Adrenal gland (tissue), 12 donors: ENCODE results near the gene CHTOP. TPM values are rescaled to one million over a fixed set of nuclear protein-coding genes. Genes with fewer than 3 reads are reported as not detected.

Experiments used
- DNase-seq, 7 donors: peaks; one replicate each; pipeline ENCODE4 v3.0.0-alpha.2; 2019 to 2020
- H3K27ac ChIP-seq, 5 donors: fragments of 200-600 bp; sonication (generic) in 4 of 5; 1 replicate in 3 of 5; 2 replicates in 2 of 5; pipeline versions ENCODE4 v1.5.1 to v1.8.0; 2016 to 2020; ENCODE audit warnings: mild to moderate bottlenecking in 1 of 5
- H3K27me3 ChIP-seq: fragments of 200-600 bp; 2 replicates; pipeline ENCODE4 v1.8.0; 2021
- H3K36me3 ChIP-seq, 2 donors: fragments of 200-600 bp; replicated peaks in 1 of 2; 1 replicate in 1 of 2; 2 replicates in 1 of 2; pipeline versions ENCODE4 v1.5.1 to v1.8.0; 2018 to 2022
- H3K4me1 ChIP-seq, 2 donors: fragments of 200-600 bp; replicated peaks in 1 of 2; 1 replicate in 1 of 2; 2 replicates in 1 of 2; pipeline versions ENCODE4 v1.5.1 to v1.8.0; 2018 to 2021
- H3K4me3 ChIP-seq, 4 donors: fragments of 200-600 bp; sonication (generic) in 3 of 4; one replicate each; pipeline ENCODE4 v1.5.1; 2016 to 2018
- H3K9me3 ChIP-seq, 3 donors: fragments of 200-600 bp; sonication (generic) in 1 of 3; replicated peaks in 1 of 3; 1 replicate in 2 of 3; 2 replicates in 1 of 3; pipeline versions ENCODE4 v1.5.1 to v1.8.0; 2016 to 2021
- POLR2A ChIP-seq, 2 donors: fragments of 450-650 bp; IDR thresholded peaks; one replicate each; pipeline ENCODE4 v1.6.1; 2017; ENCODE audit warnings: antibody characterized with exemption in 2 of 2, mild to moderate bottlenecking in 2 of 2, moderate library complexity in 1 of 2
- WGBS, 4 donors: extraction: QIAGEN DNeasy Blood & Tissue Kit in 2 of 4; methylation state at CpG; one replicate each; pipeline versions ENCODE4 v1.1.5 to v1.1.7; 2013 to 2017; 5-methylcytosine and 5-hydroxymethylcytosine counted together
- intact Hi-C, 2 donors: fragments of 100-400 bp; cut with DNase I; formaldehyde crosslinking; loops; one replicate each; pipeline versions ENCODE4 v1.14.1 to v1.15.0; 2022 to 2023
- polyA plus RNA-seq, 3 donors: library from polyadenylated mRNA; stranded (reverse); fragments of 200-250 nt in 2 of 3; fragments of 350-450 nt in 1 of 3; fragmentation: Illumina TruSeq in 1 of 3; extraction: RNeasy Lipid Tissue Mini Kit (QIAGEN cat#74804) in 1 of 3; gene quantifications; one replicate each; pipeline ENCODE4 v1.2.3, GENCODE V29; 2013 to 2014
- total RNA-seq, 9 donors: library from RNA; depleted of rRNA in 4 of 9; stranded (reverse); fragments of >200 nt in 4 of 9; fragments of 120-200 nt in 1 of 9; fragmentation: NEBNext Ultra II Directional in 1 of 9; extraction: Animal tissue kit (Norgen Biotek cat#: 25700) in 1 of 9; gene quantifications; one replicate each; pipeline versions ENCODE4 v1.1.0 to v1.2.4, GENCODE V29; 2013 to 2023
- TF ChIP-seq, protein P1 (sequence below), 6 experiments: fragments of 450-650 bp in 4 of 6; fragments of 200-600 bp in 2 of 6; sonication (generic) in 1 of 6; IDR thresholded peaks; 1 replicate in 5 of 6; 2 replicates in 1 of 6; pipeline versions ENCODE4 v1.5.1 to v1.8.0; 2016 to 2021; ENCODE audit warnings: antibody characterized with exemption in 6 of 6, mild to moderate bottlenecking in 2 of 6, moderate library complexity in 1 of 6
- donor health status: healthy with polysubstance abuse.
- donor health status: Bipolar disorder and iron deficiency.
- donor health status: DM: yes; HTN: yes; CAD: no.
- donor health status: DM: no; HTN: no; CAD: no.
- donor health status: DM: no; HTN: no; CAD: no.
- donor health status: DM: yes; HTN: yes; CAD: no.

Gene CHTOP
- total and polyA plus RNA-seq, 12 donors: 35.5 to 83.3 (median 58.3) TPM

DNA sequence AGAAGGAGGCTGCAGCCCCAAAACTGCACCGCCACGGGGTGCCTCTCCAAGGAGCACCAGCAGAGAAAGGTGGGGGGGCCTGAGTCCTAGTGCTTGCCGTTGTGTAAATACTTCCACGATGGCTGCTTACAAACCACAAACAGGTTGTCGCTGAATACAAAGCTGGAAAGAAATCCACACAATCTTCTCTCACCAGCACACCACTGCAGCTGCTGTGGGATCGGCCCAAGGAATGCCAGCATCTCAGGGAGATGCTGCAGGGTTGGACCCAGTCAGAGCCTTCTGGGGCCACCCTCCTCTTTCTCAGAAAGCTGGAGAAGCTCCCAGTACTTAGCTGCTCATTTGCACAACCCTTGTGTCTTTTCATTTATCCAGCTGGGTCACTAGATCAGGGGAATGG, 14.7 kb upstream of the CHTOP start:
- Histone ChIP-seq H3K27ac (no peak overlapping the region), H3K4me3 (no peak overlapping the region), H3K9me3 (no peaks in the 10 kb centered on the region), H3K36me3 (peaks cover 0 to 4% of the 10 kb centered on the region in 2 donors), H3K4me1 (no peaks in the 10 kb centered on the region), H3K27me3 (no peaks in the 10 kb centered on the region)
- DNase-seq: no peak
- intact Hi-C loops: loop anchor here in 1 of 2 donors (5.0 kb wide), 1 partner anchor 47 kb away; no protein-coding TSS in a partner anchor
- TF ChIP-seq POLR2A (IDR thresholded peaks at IDR 0.05): no peak
- TF ChIP-seq, protein P1, sequence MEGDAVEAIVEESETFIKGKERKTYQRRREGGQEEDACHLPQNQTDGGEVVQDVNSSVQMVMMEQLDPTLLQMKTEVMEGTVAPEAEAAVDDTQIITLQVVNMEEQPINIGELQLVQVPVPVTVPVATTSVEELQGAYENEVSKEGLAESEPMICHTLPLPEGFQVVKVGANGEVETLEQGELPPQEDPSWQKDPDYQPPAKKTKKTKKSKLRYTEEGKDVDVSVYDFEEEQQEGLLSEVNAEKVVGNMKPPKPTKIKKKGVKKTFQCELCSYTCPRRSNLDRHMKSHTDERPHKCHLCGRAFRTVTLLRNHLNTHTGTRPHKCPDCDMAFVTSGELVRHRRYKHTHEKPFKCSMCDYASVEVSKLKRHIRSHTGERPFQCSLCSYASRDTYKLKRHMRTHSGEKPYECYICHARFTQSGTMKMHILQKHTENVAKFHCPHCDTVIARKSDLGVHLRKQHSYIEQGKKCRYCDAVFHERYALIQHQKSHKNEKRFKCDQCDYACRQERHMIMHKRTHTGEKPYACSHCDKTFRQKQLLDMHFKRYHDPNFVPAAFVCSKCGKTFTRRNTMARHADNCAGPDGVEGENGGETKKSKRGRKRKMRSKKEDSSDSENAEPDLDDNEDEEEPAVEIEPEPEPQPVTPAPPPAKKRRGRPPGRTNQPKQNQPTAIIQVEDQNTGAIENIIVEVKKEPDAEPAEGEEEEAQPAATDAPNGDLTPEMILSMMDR (IDR thresholded peaks at IDR 0.05): no peak
- 96 to 98% (median 97%) methylated on average over 6 of the region's 6 CpGs for WGBS, 4 donors

DNA sequence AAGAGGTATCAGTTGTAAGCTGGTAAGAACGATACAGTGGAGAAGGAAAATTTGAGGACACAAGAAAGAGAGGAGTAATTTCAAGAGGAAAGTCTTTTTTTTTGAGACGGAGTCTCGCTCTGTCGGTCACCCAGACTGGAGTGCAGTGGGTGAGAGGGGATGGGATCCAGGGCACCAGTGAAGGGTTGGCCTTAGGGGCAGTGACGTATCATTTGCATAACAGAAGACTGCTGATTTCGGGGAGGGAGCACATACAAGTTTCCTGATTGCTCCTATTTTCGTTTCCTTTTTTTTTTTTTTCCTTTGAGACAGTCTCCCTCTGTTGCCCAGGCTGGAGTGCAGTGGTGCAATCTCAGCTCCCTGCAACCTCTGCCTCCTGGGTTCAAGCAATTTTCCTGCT, 10.8 kb upstream of the CHTOP start:
- Histone ChIP-seq H3K27ac (no peak overlapping the region), H3K4me3 (no peak overlapping the region), H3K9me3 (no peaks in the 10 kb centered on the region), H3K4me1 (peaks cover 11 to 24% of the 10 kb centered on the region in 2 donors), H3K36me3 (peaks cover 0 to 4% of the 10 kb centered on the region in 2 donors), H3K27me3 (no peaks in the 10 kb centered on the region)
- no peak for TF ChIP-seq POLR2A (IDR thresholded peaks at IDR 0.05)
- TF ChIP-seq, protein P1 (IDR thresholded peaks at IDR 0.05): no peak
- DNase-seq: no peak
- WGBS, 4 donors: 72 to 80% (median 77%) methylated on average over 7 of the region's 7 CpGs
- intact Hi-C loops: no loop called here

DNA sequence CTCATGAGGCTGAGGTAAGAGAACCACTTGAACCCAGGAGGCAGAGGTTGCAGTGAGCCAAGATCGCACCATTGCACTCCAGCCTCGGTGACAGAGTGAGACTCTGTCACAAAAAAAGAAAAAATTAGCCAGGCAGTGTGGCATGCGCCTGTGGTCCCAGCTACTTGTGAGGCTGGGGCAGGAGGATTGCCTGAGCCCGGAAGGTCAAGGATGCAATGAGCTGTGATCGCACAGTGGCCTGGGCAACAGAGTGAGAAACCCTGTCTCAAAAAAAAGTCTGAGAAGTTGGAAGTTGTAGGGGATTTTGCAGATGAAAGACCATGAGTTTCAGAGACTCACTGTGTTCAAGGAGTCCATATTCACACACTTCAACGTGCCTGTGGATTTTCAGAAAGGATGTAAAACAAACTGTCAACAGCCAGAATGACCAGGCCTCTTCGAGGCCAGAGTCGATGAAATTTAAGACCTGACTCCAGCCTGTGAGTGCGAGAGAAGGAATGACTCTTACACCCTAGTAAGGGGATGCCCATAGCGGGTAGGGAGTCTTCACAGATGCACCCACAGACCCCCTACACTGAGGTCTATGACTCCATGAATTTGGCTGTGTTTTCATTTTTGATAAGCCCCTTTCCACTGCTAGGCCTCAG, 8.8 kb upstream of the CHTOP start:
- intact Hi-C loops: no loop called here
- no peak for TF ChIP-seq POLR2A (IDR thresholded peaks at IDR 0.05)
- TF ChIP-seq, protein P1 (IDR thresholded peaks at IDR 0.05): no peak
- WGBS, 4 donors: 91 to 94% (median 91%) methylated on average over 10 of the region's 10 CpGs

DNA sequence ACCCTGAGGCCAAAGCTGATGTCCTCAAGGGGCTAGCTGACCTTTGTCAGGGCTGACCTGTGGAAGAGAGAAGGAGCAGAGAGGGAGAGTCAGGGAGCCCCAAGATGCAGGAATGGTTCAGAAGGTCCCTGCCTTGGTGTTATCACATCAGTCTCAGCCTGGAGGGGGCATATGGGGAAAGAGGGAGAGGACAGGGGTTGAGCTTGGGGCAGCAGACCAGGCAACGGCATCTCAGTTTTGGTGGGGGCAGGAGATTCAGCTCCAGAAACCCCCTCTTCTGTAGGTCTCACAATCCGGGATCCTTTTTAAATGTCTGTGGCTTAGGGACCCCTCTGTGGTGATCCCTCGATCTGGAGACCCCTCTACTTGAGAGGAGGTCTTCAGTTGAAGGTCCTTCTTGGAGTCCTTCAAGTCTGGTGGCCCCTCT, 7.4 kb upstream of the CHTOP start:
- Histone ChIP-seq H3K4me3 (peak overlapping the region in 2 of 4 donors; percentile 30 to 41), H3K36me3 (no peaks in the 10 kb centered on the region), H3K27ac (peak overlapping the region in 3 of 5 donors; percentile 61 to 91 (median 82)), H3K4me1 (peaks cover 11 to 24% of the 10 kb centered on the region in 2 donors), H3K9me3 (no peaks in the 10 kb centered on the region), H3K27me3 (no peaks in the 10 kb centered on the region)
- DNase-seq: no peak
- intact Hi-C loops: no loop called here
- TF ChIP-seq, protein P1 (IDR thresholded peaks at IDR 0.05): no peak
- TF ChIP-seq POLR2A (IDR thresholded peaks at IDR 0.05): no peak
- WGBS, 4 donors: 20 to 80% (median 66%) methylated on average over 1 to 3 of the region's 3 CpGs

More for the DNA sequence above, 8.8 kb upstream of the CHTOP start:
- H3K36me3 ChIP-seq: no peaks in the 10 kb centered on the region
- no peaks in the 10 kb centered on the region for H3K27me3 ChIP-seq
- DNase-seq: no peak
- peaks cover 11 to 24% of the 10 kb centered on the region in 2 donors for H3K4me1 ChIP-seq
- no peaks in the 10 kb centered on the region for H3K9me3 ChIP-seq
- no peak overlapping the region for H3K27ac ChIP-seq
- H3K4me3 ChIP-seq: no peak overlapping the region
